ENCODE data around the gene ZNF677.
A peak's percentile ranks its signal among the peaks of the same experiment; 100 is the strongest.

DNA sequence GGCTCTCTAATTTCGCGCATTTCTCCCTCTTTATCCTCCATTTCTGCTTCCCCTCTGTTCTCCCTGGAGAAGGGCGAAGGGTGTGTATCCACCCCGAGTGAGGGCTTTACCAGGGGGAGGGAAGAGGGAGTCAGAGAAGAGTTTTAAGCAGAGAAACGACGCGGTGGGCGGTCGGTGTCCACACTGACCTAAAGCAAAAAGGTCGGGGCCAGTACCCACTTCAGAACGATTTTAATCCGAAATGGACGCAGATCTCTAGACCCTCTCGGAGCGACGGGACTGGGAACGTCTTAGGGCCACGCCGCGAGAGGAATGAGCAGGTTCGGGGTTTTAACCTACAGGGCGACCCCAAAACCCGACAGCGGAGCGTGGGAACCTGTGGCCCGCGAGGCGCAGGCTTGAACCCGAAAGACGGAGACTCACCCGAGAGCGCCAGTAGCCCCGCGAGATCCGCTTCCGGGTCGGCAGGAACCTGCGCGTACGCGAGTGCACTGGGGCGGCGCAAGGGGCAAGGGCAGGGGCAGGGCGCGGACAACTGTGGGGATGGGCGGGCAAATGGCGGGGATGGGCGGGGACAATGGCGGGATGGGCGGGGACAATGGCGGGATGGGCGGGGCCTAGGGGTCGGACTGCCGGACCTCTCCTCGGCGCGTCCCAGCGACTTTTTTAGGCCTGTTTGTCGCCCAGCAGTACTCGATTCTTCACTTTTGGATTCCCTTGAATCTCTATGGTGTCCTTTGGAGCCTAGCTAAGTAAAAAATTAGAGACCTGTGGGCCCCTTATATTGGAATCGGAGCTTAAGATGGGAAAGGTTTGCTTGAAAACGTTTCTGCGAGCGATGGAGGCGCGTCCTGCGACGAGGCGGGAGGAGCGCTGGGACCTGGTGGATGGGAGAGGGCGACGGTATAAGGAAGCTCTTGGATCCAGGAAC is at the start of gene ZNF677:
- TF ChIP-seq POLR2AphosphoS5 (IDR thresholded peaks at IDR 0.05; ENCODE audit: low read depth), result peak; percentile 81
- TF ChIP-seq, protein P1, sequence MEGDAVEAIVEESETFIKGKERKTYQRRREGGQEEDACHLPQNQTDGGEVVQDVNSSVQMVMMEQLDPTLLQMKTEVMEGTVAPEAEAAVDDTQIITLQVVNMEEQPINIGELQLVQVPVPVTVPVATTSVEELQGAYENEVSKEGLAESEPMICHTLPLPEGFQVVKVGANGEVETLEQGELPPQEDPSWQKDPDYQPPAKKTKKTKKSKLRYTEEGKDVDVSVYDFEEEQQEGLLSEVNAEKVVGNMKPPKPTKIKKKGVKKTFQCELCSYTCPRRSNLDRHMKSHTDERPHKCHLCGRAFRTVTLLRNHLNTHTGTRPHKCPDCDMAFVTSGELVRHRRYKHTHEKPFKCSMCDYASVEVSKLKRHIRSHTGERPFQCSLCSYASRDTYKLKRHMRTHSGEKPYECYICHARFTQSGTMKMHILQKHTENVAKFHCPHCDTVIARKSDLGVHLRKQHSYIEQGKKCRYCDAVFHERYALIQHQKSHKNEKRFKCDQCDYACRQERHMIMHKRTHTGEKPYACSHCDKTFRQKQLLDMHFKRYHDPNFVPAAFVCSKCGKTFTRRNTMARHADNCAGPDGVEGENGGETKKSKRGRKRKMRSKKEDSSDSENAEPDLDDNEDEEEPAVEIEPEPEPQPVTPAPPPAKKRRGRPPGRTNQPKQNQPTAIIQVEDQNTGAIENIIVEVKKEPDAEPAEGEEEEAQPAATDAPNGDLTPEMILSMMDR (IDR thresholded peaks at IDR 0.05; ENCODE audit: insufficient read depth, low read length), result no peak
